Pancreas (tissue), 10 donors: ENCODE data around the gene OPRM1. TPM values are rescaled to one million over a fixed set of nuclear protein-coding genes. Genes with fewer than 3 reads are reported as not detected.
"Not testable (repeated sequence)": the region's sequence is repeated elsewhere in the genome, so short reads cannot be mapped to it uniquely, and the experiment has no call there.

Source experiments
- ATAC-seq, 4 donors: fragments of 200-7000 bp; cut with Tn5 transposase; one replicate each; pipeline versions ENCODE4 v1.8.0 to v1.9.1; 2020; ENCODE audit warnings: mild to moderate bottlenecking in 4 of 4, moderate library complexity in 4 of 4
- DNase-seq, 6 donors: peaks; one replicate each; pipeline ENCODE4 v3.0.0-alpha.2; 2020
- FAIRE-seq: peaks from 2 replicates; lab custom pipeline; 2012; peaks lifted over from hg19 to GRCh38; lab: Jason Lieb, UNC
- H3K27ac ChIP-seq, 4 donors: fragments of 200-600 bp; sonication (generic); 1 replicate in 3 of 4; 2 replicates in 1 of 4; pipeline versions ENCODE4 v1.5.0 to v1.8.0; 2020
- H3K27me3 ChIP-seq, 4 donors: fragments of 200-600 bp; one replicate each; pipeline ENCODE4 v1.8.0; 2021
- H3K36me3 ChIP-seq, 3 donors: fragments of 200-600 bp; sonication (generic) in 1 of 3; one replicate each; pipeline versions ENCODE4 v1.5.0 to v1.8.0; 2020 to 2021
- H3K4me1 ChIP-seq, 3 donors: fragments of 200-600 bp; one replicate each; pipeline ENCODE4 v1.8.0; 2021
- H3K4me3 ChIP-seq, 4 donors: fragments of 200-600 bp; sonication (generic) in 2 of 4; one replicate each; pipeline versions ENCODE4 v1.5.0 to v1.8.0; 2020 to 2021
- H3K9me3 ChIP-seq, 4 donors: fragments of 200-600 bp; one replicate each; pipeline ENCODE4 v1.8.0; 2021
- WGBS, 2 donors: extraction: QIAGEN DNeasy Blood & Tissue Kit; methylation state at CpG; one replicate each; pipeline ENCODE4 v1.1.7; 2013; 5-methylcytosine and 5-hydroxymethylcytosine counted together
- intact Hi-C, 3 donors: fragments of 100-400 bp; cut with DNase I; formaldehyde crosslinking; loops; one replicate each; pipeline versions ENCODE4 v1.11.1 to v1.14.2; 2022
- polyA plus RNA-seq, 2 donors: library from polyadenylated mRNA; stranded (reverse); fragments of 200-250 nt; gene quantifications; one replicate each; pipeline ENCODE4 v1.2.3, GENCODE V29; 2013
- total RNA-seq, 6 donors: library from RNA; stranded (reverse); fragmentation: NEBNext Ultra II Directional in 4 of 6; extraction: Animal tissue kit (Norgen Biotek cat#: 25700) in 4 of 6; gene quantifications; one replicate each; pipeline versions ENCODE4 v1.2.1 to v1.2.4, GENCODE V29; 2021 to 2023
- TF ChIP-seq, protein P1 (sequence below), 4 donors: fragments of 200-600 bp; sonication (generic) in 3 of 4; IDR thresholded peaks; one replicate each; pipeline versions ENCODE4 v1.5.0 to v1.8.0; 2021; ENCODE audit warnings: antibody characterized with exemption in 4 of 4
- donor health status: healthy with polysubstance abuse.
- donor health status: DM: no; HTN: no; CAD: no; lungs with moderate emphysema.
- donor health status: DM: no; HTN: no; CAD: no.
- donor health status: control.
- donor health status: control.
- donor health status: Bipolar disorder and iron deficiency.
- donor health status: DM: yes; HTN: yes; CAD: no.
- donor health status: DM: no; HTN: no; CAD: no.
- donor health status: DM: no; HTN: no; CAD: no.
- donor health status: DM: yes; HTN: yes; CAD: no.

OPRM1 gene
- total and polyA plus RNA-seq, 8 donors = 0.05 TPM; not detected in 7

DNA sequence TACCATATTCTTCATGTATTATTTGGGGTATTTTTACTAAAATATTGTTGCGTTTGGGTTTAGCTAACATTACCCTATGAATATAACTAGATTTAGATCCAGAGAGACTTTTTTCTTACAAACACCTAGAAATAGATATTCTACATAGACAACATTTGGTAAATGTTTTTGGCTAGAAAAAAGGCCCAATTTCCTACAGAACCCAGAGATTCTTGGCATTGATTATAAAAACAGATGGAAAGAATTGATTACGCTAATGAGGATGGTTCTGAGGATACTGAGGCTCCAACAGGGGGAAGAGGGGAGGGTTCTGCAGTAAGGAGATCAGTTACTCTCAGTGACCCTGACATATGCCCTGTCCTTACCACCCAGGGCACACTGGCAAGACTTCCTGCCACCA is 194.3 kb downstream of the OPRM1 start:
- intact Hi-C loops = no loop called here
- TF ChIP-seq, protein P1, sequence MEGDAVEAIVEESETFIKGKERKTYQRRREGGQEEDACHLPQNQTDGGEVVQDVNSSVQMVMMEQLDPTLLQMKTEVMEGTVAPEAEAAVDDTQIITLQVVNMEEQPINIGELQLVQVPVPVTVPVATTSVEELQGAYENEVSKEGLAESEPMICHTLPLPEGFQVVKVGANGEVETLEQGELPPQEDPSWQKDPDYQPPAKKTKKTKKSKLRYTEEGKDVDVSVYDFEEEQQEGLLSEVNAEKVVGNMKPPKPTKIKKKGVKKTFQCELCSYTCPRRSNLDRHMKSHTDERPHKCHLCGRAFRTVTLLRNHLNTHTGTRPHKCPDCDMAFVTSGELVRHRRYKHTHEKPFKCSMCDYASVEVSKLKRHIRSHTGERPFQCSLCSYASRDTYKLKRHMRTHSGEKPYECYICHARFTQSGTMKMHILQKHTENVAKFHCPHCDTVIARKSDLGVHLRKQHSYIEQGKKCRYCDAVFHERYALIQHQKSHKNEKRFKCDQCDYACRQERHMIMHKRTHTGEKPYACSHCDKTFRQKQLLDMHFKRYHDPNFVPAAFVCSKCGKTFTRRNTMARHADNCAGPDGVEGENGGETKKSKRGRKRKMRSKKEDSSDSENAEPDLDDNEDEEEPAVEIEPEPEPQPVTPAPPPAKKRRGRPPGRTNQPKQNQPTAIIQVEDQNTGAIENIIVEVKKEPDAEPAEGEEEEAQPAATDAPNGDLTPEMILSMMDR (IDR thresholded peaks at IDR 0.05) = no peak
- Histone ChIP-seq H3K4me3 (no peak overlapping the region), H3K27me3 (no peaks in the 10 kb centered on the region), H3K4me1 (no peaks in the 10 kb centered on the region), H3K9me3 (no peaks in the 10 kb centered on the region), H3K36me3 (no peaks in the 10 kb centered on the region), H3K27ac (no peak overlapping the region)
- ATAC-seq = no peak
- no peak for DNase-seq
- 95 to 99% methylated on average over 2 of the region's 2 CpGs for WGBS, 2 donors
- no peak for FAIRE-seq

DNA sequence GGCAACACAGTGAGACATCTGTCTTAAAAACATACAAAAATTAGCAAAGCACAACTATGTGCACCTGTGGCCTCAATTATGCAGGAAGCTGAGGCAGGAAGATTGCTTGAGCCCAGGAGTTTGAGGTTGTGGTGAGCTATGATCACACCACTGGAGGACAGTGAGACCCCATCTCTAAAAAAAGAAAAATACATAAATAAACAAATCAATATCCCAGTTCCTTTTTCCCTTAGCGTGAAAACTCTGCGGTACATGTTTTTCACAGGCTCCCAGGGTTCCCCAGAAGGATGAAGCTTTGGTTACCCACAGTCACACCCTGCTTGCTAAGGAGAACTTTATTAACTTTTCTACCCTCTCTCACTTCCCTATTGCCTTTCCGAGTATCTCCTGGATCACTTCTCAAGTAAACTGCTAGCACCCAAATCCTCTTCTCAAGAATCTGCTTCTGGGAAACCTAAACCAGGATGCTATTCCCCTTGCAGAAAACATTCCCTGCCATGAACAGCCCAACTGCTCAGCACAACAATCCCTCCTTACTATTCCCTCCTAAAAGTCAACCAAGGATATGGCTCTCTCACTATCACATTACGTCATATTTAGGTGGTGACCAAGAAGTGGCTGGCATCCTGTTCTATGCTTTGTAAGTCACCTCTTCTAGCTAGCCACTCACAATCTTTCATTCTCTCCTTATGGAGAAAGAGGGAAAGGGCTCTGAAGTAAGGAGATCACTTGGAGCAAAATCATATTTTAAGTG is 195.2 kb downstream of the OPRM1 start:
- DNase-seq (no peak), FAIRE-seq (no peak), ATAC-seq (peak in 1 of 4 donors; percentile 36)
- intact Hi-C loops = no loop called here
- Histone ChIP-seq H3K27me3 (no peaks in the 10 kb centered on the region), H3K9me3 (no peaks in the 10 kb centered on the region), H3K27ac (no peak overlapping the region), H3K4me1 (no peaks in the 10 kb centered on the region), H3K36me3 (no peaks in the 10 kb centered on the region), H3K4me3 (no peak overlapping the region)
- WGBS, 2 donors = 93 to 96% methylated on average over 4 of the region's 4 CpGs
- TF ChIP-seq, protein P1 (IDR thresholded peaks at IDR 0.05) = no peak

DNA sequence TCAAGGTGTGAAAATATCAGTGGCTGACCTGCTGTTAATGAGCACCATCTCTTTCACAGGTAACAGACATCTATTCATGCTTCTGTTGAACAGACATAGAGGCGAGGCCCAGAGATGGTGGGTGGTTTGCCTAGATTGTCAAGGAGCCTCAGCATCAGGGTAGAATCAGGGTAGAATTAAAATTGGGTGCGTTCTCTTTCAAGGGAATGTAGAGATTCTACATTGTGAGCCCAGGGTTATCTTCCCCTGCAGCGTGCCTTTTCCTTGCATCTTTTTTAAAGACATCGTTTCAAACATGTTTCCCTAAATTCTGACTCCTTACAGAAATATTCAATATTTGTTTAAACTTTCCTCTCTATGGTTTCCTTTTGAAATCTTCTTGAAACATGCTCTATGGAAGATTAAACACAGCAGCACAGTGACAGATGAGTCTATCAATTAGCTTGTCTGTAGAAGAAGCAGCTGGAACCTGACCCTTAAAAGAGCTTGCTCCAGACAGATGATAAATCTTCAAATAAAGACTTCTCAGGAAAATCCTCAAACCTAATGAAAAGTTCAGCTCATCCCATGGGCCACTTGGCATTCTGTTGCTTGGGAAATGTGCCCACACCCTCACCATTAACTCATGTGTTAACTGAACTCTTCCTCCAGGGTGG is 197.7 kb downstream of the OPRM1 start:
- H3K4me1 ChIP-seq = no peaks in the 10 kb centered on the region
- ATAC-seq = no peak
- FAIRE-seq = no peak
- no peak overlapping the region for H3K4me3 ChIP-seq
- DNase-seq = no peak
- 84 to 85% methylated on average over 4 of the region's 4 CpGs for WGBS, 2 donors
- intact Hi-C loops = no loop called here
- no peaks in the 10 kb centered on the region for H3K36me3 ChIP-seq
- H3K9me3 ChIP-seq = no peaks in the 10 kb centered on the region
- TF ChIP-seq, protein P1 (IDR thresholded peaks at IDR 0.05) = no peak
- H3K27ac ChIP-seq = no peak overlapping the region
- H3K27me3 ChIP-seq = no peaks in the 10 kb centered on the region

DNA sequence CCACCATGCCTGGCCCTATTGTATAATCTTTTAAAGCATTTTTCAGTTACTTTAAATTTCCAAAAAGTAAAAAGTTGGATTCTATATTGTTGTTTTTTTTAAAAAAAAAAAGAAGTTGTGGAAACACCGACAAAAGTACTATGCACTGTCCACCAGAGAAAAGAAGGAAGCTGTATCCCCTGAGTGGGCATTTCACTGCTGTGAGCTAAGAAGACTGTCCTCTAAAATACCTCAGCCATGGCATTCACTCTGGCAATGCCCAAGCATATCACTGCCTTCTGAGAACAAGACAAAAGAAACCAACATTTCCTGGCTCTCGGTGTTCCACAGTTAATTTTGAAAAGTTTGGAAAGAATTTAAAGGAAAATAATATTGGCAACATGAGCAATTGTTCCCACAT is 199.8 kb downstream of the OPRM1 start:
- H3K4me3 ChIP-seq = no peak overlapping the region
- FAIRE-seq (no peak), DNase-seq (no peak), ATAC-seq (no peak)
- intact Hi-C loops = no loop called here
- H3K9me3 ChIP-seq = no peaks in the 10 kb centered on the region
- no peaks in the 10 kb centered on the region for H3K4me1 ChIP-seq
- TF ChIP-seq, protein P1 (IDR thresholded peaks at IDR 0.05) = no peak
- H3K27ac ChIP-seq = no peak overlapping the region
- WGBS, 2 donors = 86 to 91% methylated on average over 2 of the region's 2 CpGs
- H3K27me3 ChIP-seq = no peaks in the 10 kb centered on the region
- no peaks in the 10 kb centered on the region for H3K36me3 ChIP-seq

DNA sequence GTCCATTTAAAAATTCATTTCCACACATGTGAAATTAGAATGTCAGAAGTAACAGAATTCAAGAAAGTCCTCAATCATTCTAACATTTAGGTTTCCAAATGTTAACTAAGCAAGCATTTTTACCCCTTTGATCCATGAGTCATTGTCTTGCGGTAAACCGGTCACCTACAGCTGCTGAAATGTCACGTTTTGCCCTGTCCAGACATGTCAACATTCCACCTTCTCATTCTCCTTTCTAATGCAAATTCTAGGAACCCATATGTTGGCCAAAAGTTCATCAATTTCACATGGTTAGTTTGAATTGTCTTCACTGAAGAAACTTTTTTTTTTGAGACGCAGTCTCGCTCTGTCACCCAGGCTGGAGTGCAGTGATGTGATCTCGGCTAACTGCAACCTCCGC is 200.4 kb downstream of the OPRM1 start:
- no peaks in the 10 kb centered on the region for H3K9me3 ChIP-seq
- WGBS, 2 donors = 80 to 91% methylated on average over 7 of the region's 7 CpGs
- no peak for DNase-seq
- H3K36me3 ChIP-seq = no peaks in the 10 kb centered on the region
- ATAC-seq = no peak
- intact Hi-C loops = no loop called here
- TF ChIP-seq, protein P1 (IDR thresholded peaks at IDR 0.05) = no peak
- H3K4me1 ChIP-seq = no peaks in the 10 kb centered on the region
- H3K27ac ChIP-seq = no peak overlapping the region
- no peaks in the 10 kb centered on the region for H3K27me3 ChIP-seq
- no peak for FAIRE-seq
- H3K4me3 ChIP-seq = no peak overlapping the region

DNA sequence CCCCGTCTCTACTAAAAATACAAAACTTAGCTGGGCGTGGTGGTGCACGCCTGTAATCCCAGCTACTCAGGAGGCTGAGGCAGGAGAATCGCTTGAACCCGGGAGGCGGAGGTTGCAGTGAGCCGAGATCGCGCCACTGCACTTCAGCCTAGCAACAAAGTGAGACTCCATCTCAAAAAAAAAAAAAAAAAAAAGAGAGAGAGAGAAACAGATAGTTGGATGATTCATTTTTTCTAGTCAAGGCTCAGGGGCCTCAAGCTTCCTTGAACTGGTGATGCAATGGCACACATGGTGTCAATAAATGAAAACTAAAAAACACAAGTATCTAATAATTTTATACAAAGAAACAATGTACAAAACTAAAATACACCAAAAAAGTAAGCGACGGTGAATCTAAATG is 202.0 kb downstream of the OPRM1 start:
- H3K4me3 ChIP-seq, DNase-seq, H3K36me3 ChIP-seq, H3K9me3 ChIP-seq, FAIRE-seq, H3K4me1 ChIP-seq, intact Hi-C loops, H3K27ac ChIP-seq, H3K27me3 ChIP-seq, ATAC-seq: not testable (repeated sequence)
- WGBS, 2 donors = 92 to 94% methylated on average over 11 of the region's 11 CpGs
